WI38 (cell line): ENCODE results near the gene LBHD1.

Experiments
- H3K4me3 ChIP-seq: 2 replicates; pipeline ENCODE4 v1.5.1; 2011; ENCODE audit warnings: low read depth, mild to moderate bottlenecking, control low read depth, low read length
- TF ChIP-seq, protein P1 (sequence below): IDR thresholded peaks from 2 replicates; pipeline ENCODE4 v1.5.1; 2012; ENCODE audit warnings: low read depth, mild to moderate bottlenecking, control low read depth, low read length

The LBHD1 gene

GRCh38 chr11:62666259-62666926 lies 5.7 kb downstream of the LBHD1 start:
- TF ChIP-seq, protein P1, sequence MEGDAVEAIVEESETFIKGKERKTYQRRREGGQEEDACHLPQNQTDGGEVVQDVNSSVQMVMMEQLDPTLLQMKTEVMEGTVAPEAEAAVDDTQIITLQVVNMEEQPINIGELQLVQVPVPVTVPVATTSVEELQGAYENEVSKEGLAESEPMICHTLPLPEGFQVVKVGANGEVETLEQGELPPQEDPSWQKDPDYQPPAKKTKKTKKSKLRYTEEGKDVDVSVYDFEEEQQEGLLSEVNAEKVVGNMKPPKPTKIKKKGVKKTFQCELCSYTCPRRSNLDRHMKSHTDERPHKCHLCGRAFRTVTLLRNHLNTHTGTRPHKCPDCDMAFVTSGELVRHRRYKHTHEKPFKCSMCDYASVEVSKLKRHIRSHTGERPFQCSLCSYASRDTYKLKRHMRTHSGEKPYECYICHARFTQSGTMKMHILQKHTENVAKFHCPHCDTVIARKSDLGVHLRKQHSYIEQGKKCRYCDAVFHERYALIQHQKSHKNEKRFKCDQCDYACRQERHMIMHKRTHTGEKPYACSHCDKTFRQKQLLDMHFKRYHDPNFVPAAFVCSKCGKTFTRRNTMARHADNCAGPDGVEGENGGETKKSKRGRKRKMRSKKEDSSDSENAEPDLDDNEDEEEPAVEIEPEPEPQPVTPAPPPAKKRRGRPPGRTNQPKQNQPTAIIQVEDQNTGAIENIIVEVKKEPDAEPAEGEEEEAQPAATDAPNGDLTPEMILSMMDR: no peak
- H3K4me3 ChIP-seq: peak overlapping the region; percentile 89

DNA sequence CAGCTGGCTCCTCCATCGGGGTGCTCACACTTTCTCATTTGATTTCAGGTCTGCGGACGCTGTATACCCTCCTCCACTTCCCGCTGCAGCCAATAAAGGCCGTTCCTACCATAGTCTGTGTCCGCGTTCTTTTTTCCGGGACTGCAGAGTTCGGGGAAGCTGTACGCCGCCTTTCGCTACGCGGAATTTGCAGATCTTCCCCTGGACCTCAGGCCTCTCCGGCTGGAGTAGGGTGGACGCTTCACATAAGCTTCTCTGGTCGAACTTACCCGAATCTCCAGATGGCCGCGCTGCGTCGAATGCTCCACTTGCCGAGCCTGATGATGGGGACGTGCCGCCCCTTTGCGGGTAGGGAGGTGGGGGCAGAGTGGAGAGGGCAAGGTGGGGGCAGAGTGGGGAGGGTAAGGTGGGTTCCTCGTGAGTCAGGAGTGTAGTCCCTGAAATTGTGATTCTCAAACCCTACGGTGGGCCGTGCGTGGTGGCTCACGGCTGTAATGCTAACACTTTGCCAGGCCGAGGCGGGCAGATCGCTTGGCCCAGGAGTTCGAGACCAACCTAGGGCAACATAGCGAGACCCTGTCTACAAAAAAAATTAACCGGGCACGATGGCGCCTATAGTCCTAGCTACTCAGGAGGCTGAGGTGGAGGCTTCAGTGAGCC lies 6.3 kb downstream of the LBHD1 start:
- peak overlapping the region; percentile 89 for H3K4me3 ChIP-seq
- TF ChIP-seq, protein P1: no peak

DNA sequence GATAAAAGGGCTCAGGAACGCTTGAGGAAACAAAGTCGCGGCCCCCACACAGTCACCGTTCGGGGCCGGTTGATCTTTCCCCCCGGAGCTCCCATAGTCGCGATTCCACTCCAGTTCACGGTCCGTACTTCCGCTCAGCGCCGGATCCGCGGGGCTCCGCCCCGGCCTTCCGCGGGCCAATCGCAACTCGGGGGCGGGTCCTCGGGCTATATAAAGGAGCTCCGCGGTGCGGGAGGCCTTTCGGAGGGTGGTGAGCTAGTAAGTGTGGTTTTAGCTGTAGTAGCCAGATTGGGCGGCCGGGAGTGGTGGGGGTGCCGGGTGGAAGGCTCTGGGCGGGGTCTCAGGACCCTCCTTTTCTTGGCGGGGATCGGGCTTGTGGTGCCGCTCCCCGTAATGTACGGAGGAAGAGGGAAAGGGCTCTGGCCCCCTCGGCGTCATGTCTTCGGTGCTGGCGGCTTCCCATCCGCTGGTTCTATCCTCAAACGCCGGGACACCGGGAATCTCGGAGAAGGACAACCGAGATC lies 6.9 kb downstream of the LBHD1 start, which contains the start of the genes C11orf98 and CSKMT:
Gene C11orf98 (minus strand): TSS at position 136 of the 524 bp plus-strand sequence. CDS start 41 bp downstream, at position 95.
Gene CSKMT (plus strand): TSS at position 238 of the 524 bp plus-strand sequence. CDS start 568 bp downstream, outside the sequence.
- TF ChIP-seq, protein P1: no peak
- peak within 1 kb of the TSS; percentile 89 for H3K4me3 ChIP-seq

- TF ChIP-seq, protein P1: no peak
- H3K4me3 ChIP-seq: peak overlapping the region; percentile 89
These were observed 7.5 kb downstream of the LBHD1 start for GRCh38 chr11:62664405-62665074.

DNA sequence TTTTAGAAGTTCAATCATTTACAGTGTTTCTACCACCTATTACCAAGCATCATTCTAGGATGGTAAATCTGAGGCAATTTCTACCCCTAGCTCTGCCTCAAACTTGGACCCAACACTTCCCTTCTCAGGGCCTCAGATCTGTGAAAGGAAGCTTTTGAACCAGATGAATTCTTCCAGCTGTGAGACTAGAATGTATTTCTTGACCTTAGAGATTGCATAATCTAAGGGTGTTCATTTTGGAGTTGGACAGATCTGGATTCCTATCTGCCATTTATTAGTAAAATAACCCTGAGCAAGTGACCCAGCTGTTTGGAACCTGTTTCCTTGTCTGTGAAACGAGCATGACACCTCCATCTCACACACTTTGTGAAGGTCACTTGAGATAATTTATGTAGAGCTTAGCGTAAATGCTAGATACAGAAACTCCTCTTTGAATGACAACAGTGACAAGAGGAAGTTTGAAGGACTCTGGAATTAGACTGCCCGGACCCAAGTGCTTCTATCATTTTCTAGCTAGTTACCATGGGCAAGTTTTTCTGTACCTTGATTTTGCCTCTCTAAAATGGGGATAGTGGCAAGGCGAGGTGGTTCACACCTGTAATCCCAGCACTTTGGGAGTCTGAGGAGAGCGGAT lies 15.2 kb downstream of the LBHD1 start:
- H3K4me3 ChIP-seq: no peak overlapping the region
- TF ChIP-seq, protein P1: no peak

- H3K4me3 ChIP-seq: no peak overlapping the region
- TF ChIP-seq, protein P1: no peak
These were observed 17.8 kb downstream of the LBHD1 start for GRCh38 chr11:62654297-62654696.
